ENCODE measurements around the gene SOCS4.

GRCh38 chr14:55025948-55026347 is 1.1 kb upstream of the SOCS4 start:
- TF ChIP-seq CTCF (IDR thresholded peaks at IDR 0.05) (no peak), POLR2A (IDR thresholded peaks at IDR 0.05) (no peak)

Measured in lower leg skin (tissue), 3 donors.